Astrocyte of the cerebellum (primary cell): Measurements from ENCODE around the gene CERS5.
A peak's percentile ranks its signal among the peaks of the same experiment; 100 is the strongest.

ENCODE experiments used
- DNase-seq: peaks from one replicate; pipeline ENCODE4 v3.0.0-alpha.2; 2011; ENCODE audit warnings: low read depth
- H3K4me3 ChIP-seq: 2 replicates; pipeline ENCODE4 v1.5.1; 2011; ENCODE audit warnings: mild to moderate bottlenecking, low read depth, low read length, moderate library complexity
- in situ Hi-C: cut with HindIII; loops from 2 replicates; pipeline ENCODE4 v1.10.0; 2017; ENCODE audit warnings: low sequenced_read_pairs
- TF ChIP-seq, protein P1 (sequence below): IDR thresholded peaks from 2 replicates; pipeline ENCODE4 v1.5.1; 2012; ENCODE audit warnings: low read length, low read depth, moderate library complexity, mild to moderate bottlenecking; ENCODE audit errors: missing control alignments

CERS5 gene

DNA sequence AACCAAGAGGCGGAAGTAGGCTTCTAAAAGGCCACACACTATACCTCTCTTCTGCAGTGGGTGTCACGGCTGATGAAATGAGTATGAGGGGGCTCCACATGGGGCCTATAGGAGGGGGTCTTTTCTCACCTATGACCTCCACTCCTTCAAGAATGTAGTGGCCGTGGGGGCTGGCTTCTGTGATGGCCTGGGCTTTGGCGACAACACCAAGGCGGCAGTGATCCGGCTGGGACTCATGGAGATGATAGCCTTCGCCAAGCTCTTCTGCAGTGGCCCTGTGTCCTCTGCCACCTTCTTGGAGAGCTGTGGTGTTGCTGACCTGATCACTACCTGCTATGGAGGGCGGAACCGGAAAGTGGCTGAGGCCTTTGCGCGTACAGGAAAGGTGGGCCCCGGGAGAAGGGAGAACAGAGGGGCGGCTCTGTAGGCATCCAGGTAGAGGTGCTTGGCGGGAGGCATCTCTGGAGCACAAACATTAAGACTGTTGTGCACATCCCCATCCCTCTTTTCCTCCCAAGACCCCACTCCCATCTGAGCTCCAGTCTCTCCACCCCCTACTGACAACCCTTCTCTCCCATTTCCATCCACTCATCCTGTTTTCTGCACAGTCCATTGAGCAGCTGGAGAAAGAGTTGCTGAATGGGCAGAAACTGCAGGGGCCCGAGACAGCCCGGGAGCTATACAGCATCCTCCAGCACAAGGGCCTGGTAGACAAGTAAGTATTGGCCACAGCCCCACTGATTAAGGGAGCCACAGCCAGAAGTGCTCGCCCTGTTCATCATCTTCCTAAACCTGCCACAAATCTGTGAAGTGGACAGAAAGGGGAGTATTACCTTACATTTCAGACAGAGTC is 59.5 kb downstream of the CERS5 start:
- H3K4me3 ChIP-seq: no peak overlapping the region
- no peak for DNase-seq
- TF ChIP-seq, protein P1, sequence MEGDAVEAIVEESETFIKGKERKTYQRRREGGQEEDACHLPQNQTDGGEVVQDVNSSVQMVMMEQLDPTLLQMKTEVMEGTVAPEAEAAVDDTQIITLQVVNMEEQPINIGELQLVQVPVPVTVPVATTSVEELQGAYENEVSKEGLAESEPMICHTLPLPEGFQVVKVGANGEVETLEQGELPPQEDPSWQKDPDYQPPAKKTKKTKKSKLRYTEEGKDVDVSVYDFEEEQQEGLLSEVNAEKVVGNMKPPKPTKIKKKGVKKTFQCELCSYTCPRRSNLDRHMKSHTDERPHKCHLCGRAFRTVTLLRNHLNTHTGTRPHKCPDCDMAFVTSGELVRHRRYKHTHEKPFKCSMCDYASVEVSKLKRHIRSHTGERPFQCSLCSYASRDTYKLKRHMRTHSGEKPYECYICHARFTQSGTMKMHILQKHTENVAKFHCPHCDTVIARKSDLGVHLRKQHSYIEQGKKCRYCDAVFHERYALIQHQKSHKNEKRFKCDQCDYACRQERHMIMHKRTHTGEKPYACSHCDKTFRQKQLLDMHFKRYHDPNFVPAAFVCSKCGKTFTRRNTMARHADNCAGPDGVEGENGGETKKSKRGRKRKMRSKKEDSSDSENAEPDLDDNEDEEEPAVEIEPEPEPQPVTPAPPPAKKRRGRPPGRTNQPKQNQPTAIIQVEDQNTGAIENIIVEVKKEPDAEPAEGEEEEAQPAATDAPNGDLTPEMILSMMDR: no peak
- in situ Hi-C loops: no loop called here

DNA sequence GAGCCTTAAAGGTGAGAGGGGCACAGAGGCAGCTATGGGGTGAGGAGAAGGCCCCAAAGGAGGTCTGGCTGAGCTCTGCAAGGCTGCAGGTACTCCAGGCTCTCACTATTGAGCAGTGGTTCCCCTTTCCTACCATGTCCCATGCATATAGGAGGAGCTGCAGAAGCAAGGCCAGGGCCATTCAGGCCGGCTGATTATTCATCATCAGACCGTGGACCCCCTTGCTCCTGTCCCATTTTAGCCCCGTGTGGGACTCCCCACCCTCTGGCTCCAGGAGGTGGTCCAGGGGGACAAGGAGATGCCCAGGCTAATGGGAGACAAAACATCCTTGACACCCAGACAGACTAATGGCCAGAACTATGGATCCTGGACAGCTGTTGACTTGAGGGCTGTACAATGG is 60.3 kb downstream of the CERS5 start:
- in situ Hi-C loops: no loop called here
- TF ChIP-seq, protein P1: no peak
- no peak for DNase-seq

DNA sequence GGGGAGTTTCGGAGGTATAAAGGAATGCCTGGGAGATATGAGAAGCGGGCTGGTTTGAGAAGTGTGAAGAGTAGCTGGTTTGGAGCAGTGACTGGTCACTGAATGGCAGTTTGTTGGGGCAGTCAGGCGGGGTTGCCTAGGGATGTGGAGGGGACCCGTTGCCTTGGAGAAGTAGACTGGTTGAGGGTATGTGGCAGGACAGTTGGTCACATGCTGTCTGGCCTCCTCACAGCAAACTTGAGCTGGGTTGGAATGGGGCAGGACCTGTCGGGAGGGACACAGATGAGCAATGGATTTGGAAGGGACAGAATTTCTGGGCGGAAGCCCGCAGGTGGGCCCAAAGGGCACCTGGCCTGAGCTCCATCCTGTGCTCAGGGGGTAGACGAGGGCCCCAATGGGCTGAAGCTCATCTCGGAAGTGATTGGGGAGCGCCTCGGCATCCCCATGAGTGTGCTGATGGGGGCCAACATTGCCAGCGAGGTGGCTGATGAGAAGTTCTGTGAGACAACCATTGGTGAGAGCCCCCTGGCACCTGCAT is 61.2 kb downstream of the CERS5 start:
- TF ChIP-seq, protein P1: no peak
- in situ Hi-C loops: no loop called here
- no peak overlapping the region for H3K4me3 ChIP-seq

More for the DNA sequence above, 60.3 kb downstream of the CERS5 start:
- H3K4me3 ChIP-seq: no peak overlapping the region

DNA sequence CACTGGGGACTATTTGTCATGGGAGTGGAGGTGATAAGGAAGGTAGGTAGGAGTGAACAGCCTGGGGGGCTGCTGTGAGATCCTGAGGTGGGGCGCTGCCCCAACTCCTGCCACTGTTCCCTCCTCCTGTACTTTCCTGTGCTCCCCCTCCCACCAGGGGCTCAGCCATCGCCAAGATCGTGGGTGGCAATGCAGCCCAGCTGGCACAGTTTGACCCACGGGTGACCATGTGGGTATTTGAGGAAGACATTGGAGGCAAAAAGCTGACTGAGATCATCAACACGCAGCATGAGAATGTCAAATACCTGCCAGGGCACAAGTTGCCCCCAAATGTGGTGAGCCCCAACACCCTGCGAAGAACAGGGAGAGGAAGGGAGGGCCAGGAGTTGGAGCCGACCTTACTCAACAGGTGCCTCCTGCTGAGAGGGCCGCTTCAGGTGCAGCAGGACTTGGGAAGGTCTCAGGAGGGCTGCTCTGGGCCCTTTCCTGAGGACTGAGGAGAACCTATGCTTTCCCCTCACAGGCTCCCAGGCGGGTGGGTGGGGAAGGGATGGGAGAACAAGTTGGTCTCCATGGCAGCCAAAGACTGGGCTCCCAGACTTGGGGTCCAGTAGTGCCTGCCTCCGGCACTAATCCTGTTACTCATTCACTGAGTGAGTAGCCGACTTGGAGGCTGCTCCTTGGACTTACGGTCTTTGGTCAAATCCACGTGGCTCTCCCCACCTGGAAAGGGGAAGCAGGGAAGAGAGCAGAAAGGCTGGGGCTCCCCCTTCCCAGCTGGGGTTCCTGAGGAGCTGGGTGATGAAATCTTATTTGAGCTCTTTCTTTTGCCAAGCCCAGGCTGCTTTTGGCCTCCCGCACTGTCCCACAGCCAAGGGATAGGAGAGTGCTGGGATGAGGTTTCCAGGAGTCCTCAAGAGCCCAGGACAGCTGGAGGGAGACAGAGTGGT is 62.5 kb downstream of the CERS5 start:
- no peak for DNase-seq
- TF ChIP-seq, protein P1: no peak
- no peak overlapping the region for H3K4me3 ChIP-seq
- in situ Hi-C loops: loop anchor here (5.0 kb wide), 2 partner anchors 37 to 53 kb away; no protein-coding TSS in a partner anchor

More for the DNA sequence above, 61.2 kb downstream of the CERS5 start:
- DNase-seq: no peak

DNA sequence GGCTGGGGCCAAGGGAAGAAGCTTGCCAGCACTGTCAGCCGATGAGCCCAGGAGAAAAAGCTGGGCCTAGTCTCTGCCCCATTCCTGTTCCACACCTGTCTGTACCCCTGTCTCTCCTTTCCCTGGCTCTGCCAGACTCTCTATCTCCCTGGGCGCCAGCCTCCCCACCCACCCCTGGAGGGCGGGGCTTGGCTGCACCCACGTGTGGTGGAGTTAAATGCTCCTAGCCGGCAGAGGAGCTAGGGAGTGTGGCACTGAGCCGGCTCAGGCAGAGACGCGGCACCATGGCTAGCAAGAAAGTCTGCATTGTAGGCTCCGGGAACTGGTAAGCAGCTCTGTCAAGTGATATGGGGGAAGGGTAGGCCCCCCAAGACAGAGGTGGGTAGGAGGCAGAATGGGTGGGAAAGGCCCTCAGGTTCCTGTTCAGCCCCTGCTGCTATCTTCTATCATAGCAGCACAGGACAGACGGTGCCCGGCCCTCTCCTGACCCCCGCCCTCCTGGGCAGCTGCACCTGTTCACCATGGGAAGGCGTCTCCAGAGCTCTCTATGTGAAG is 63.3 kb downstream of the CERS5 start, which contains the start of gene GPD1:
TSS of gene GPD1 (plus strand) at position 242 of the 555 bp plus-strand sequence. CDS start at position 285, 43 bp downstream.
- TF ChIP-seq, protein P1: peak; percentile 6
- DNase-seq: no peak
- H3K4me3 ChIP-seq: no peak within 1 kb of the TSS
- in situ Hi-C loops: loop anchor here (5.0 kb wide), 2 partner anchors 37 to 53 kb away; no protein-coding TSS in a partner anchor
